Measurements from ENCODE around the gene AUH. TPM values are rescaled to one million over a fixed set of nuclear protein-coding genes. Genes with fewer than 3 reads are reported as not detected.

AUH gene
- total and polyA plus RNA-seq, 2 donors (not counting 1 experiment from before 2014, with no cell fraction given) = 11.3 to 55.5 TPM

GRCh38 chr9:91360551-91361290, 997 bp downstream of the AUH start:
- peak in 1 of 2 donors; percentile 22 for DNase-seq (ENCODE audit: low read depth in 2 of 2)
- no peaks in the 10 kb centered on the region for H4K20me1 ChIP-seq (ENCODE audit: control insufficient read depth, extremely low read depth, insufficient read depth, low read length)
- peak overlapping the region; percentile 96 for H3K4me2 ChIP-seq (ENCODE audit: extremely low read depth, insufficient read depth, low read length)
- H3K4me1 ChIP-seq (ENCODE audit: control insufficient read depth, extremely low read depth, insufficient read depth, low read length) = peaks cover 4% of the 10 kb centered on the region
- TF ChIP-seq EZH2 (IDR thresholded peaks at IDR 0.05; ENCODE audit: low read length, missing control alignments) = no peak
- TF ChIP-seq CTCF (conservative IDR thresholded peaks at IDR 0.05 in 1 of 2, IDR thresholded peaks at IDR 0.05 in 1 of 2; ENCODE audit: low read depth in 1 of 2, low read length in 2 of 2) = no peak
- peaks cover 33% of the 10 kb centered on the region for H3K79me2 ChIP-seq (ENCODE audit: control insufficient read depth, insufficient read depth, low read length)
- peak overlapping the region; percentile 83 to 96 (median 88) for H3K4me3 ChIP-seq (replicated peaks in 1 of 4; ENCODE audit: control extremely low read depth in 1 of 4, insufficient read depth in 1 of 4, low read depth in 3 of 4, low read length in 4 of 4)
- H3K9ac ChIP-seq (ENCODE audit: insufficient read depth, low read length) = peak overlapping the region; percentile 89
- H2AFZ ChIP-seq (ENCODE audit: low read length) = peak overlapping the region; percentile 7
- no peaks in the 10 kb centered on the region for H3K27me3 ChIP-seq (ENCODE audit: control insufficient read depth, insufficient read depth, low read length)
- H3K27ac ChIP-seq (ENCODE audit: insufficient read depth, low read length) = peak overlapping the region; percentile 81
- H3K36me3 ChIP-seq (ENCODE audit: control insufficient read depth, insufficient read depth, low read length) = no peaks in the 10 kb centered on the region
- no peaks in the 10 kb centered on the region for H3K9me3 ChIP-seq (ENCODE audit: control insufficient read depth, insufficient read depth, low read depth, low read length)

GRCh38 chr9:91359734-91360470, 1.8 kb downstream of the AUH start:
- H3K4me1 ChIP-seq (ENCODE audit: control insufficient read depth, extremely low read depth, insufficient read depth, low read length) = peaks cover 4% of the 10 kb centered on the region
- H3K9ac ChIP-seq (ENCODE audit: insufficient read depth, low read length) = no peak overlapping the region
- H3K36me3 ChIP-seq (ENCODE audit: control insufficient read depth, insufficient read depth, low read length) = no peaks in the 10 kb centered on the region
- DNase-seq (ENCODE audit: low read depth in 2 of 2) = no peak
- peak overlapping the region; percentile 96 for H3K4me2 ChIP-seq (ENCODE audit: extremely low read depth, insufficient read depth, low read length)
- no peak overlapping the region for H3K27ac ChIP-seq (ENCODE audit: insufficient read depth, low read length)
- no peak overlapping the region for H2AFZ ChIP-seq (ENCODE audit: low read length)
- TF ChIP-seq CTCF (conservative IDR thresholded peaks at IDR 0.05 in 1 of 2, IDR thresholded peaks at IDR 0.05 in 1 of 2; ENCODE audit: low read depth in 1 of 2, low read length in 2 of 2) = no peak
- TF ChIP-seq EZH2 (IDR thresholded peaks at IDR 0.05; ENCODE audit: low read length, missing control alignments) = no peak
- no peaks in the 10 kb centered on the region for H3K9me3 ChIP-seq (ENCODE audit: control insufficient read depth, insufficient read depth, low read depth, low read length)
- no peaks in the 10 kb centered on the region for H3K27me3 ChIP-seq (ENCODE audit: control insufficient read depth, insufficient read depth, low read length)
- no peaks in the 10 kb centered on the region for H4K20me1 ChIP-seq (ENCODE audit: control insufficient read depth, extremely low read depth, insufficient read depth, low read length)
- H3K79me2 ChIP-seq (ENCODE audit: control insufficient read depth, insufficient read depth, low read length) = peaks cover 33% of the 10 kb centered on the region
- peak overlapping the region; percentile 83 to 96 (median 88) for H3K4me3 ChIP-seq (replicated peaks in 1 of 4; ENCODE audit: control extremely low read depth in 1 of 4, insufficient read depth in 1 of 4, low read depth in 3 of 4, low read length in 4 of 4)

GRCh38 chr9:91359083-91359482, 2.6 kb downstream of the AUH start:
- Histone ChIP-seq H3K79me2 (ENCODE audit: control insufficient read depth, insufficient read depth, low read length) (peaks cover 33% of the 10 kb centered on the region), H3K4me3 (replicated peaks in 1 of 4; ENCODE audit: control extremely low read depth in 1 of 4, insufficient read depth in 1 of 4, low read depth in 3 of 4, low read length in 4 of 4) (peak overlapping the region in 1 of 4 experiments; percentile 16), H2AFZ (ENCODE audit: low read length) (no peak overlapping the region), H3K27ac (ENCODE audit: insufficient read depth, low read length) (no peak overlapping the region), H4K20me1 (ENCODE audit: control insufficient read depth, extremely low read depth, insufficient read depth, low read length) (no peaks in the 10 kb centered on the region), H3K27me3 (ENCODE audit: control insufficient read depth, insufficient read depth, low read length) (no peaks in the 10 kb centered on the region), H3K36me3 (ENCODE audit: control insufficient read depth, insufficient read depth, low read length) (no peaks in the 10 kb centered on the region), H3K9ac (ENCODE audit: insufficient read depth, low read length) (no peak overlapping the region), H3K9me3 (ENCODE audit: control insufficient read depth, insufficient read depth, low read depth, low read length) (no peaks in the 10 kb centered on the region), H3K4me2 (ENCODE audit: extremely low read depth, insufficient read depth, low read length) (peak overlapping the region; percentile 26), H3K4me1 (ENCODE audit: control insufficient read depth, extremely low read depth, insufficient read depth, low read length) (peaks cover 4% of the 10 kb centered on the region)
- TF ChIP-seq CTCF (conservative IDR thresholded peaks at IDR 0.05 in 1 of 2, IDR thresholded peaks at IDR 0.05 in 1 of 2; ENCODE audit: low read depth in 1 of 2, low read length in 2 of 2) = no peak
- TF ChIP-seq EZH2 (IDR thresholded peaks at IDR 0.05; ENCODE audit: low read length, missing control alignments) = no peak
- no peak for DNase-seq (ENCODE audit: low read depth in 2 of 2)

Data from fibroblast of lung (primary cell).